Astrocyte (in vitro differentiated cells and primary cell): ENCODE results near the gene NFKB1.

ENCODE experiments used
- CTCF ChIP-seq: IDR thresholded peaks from 2 replicates; pipeline ENCODE4 v1.5.1; 2011; ENCODE audit warnings: low read depth, mild to moderate bottlenecking, inconsistent platforms, low read length, moderate library complexity; ENCODE audit not compliant: insufficient read depth
- EZH2 ChIP-seq: IDR thresholded peaks from 2 replicates; pipeline ENCODE4 v1.6.1; 2012; ENCODE audit warnings: mild to moderate bottlenecking, low read length, inconsistent platforms; ENCODE audit not compliant: insufficient read depth

GRCh38 chr4:102616636-102617035 lies 115.5 kb downstream of the NFKB1 start:
- TF ChIP-seq CTCF (no peak), EZH2 (no peak)
